ENCODE measurements around the gene SAP30BP.

Gene SAP30BP

DNA sequence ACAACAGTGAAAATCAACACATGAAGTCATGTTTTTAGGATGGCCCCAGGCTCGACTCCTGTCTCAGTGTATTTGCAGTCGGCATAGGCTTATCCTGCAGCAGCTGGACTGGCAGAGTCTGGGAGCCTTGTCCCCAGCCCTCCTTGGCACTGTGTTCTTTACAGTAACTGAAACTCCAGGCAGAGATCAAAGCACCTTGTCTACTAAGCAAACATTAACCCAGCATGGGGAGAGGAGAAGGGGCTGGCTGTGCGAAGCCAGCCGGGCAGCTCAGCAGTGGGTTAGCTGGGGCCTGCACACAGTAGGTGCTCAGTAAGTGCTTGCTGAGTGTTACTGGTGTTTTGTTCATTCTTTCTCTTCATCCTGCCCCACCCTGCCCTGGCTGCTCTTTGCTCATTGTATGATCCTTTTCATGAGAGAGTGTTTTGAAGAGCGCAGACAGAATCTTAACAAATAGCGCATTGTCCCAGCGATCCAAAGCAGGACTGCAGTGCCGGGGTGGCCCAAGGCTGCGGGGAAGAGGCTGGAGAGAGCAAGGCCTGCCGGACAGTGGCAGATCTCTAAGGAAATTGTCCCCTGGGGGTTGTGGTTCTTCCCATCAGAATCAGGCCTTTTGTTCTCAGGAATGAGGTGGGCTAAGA lies 30.6 kb downstream of the SAP30BP start:
- ATAC-seq, result no peak
- TF ChIP-seq, protein P1, sequence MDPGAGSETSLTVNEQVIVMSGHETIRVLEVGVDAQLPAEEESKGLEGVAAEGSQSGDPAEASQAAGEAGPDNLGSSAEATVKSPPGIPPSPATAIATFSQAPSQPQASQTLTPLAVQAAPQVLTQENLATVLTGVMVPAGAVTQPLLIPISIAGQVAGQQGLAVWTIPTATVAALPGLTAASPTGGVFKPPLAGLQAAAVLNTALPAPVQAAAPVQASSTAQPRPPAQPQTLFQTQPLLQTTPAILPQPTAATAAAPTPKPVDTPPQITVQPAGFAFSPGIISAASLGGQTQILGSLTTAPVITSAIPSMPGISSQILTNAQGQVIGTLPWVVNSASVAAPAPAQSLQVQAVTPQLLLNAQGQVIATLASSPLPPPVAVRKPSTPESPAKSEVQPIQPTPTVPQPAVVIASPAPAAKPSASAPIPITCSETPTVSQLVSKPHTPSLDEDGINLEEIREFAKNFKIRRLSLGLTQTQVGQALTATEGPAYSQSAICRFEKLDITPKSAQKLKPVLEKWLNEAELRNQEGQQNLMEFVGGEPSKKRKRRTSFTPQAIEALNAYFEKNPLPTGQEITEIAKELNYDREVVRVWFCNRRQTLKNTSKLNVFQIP (CRISPR knock-in tag; IDR thresholded peaks at IDR 0.05; ENCODE audit: borderline replicate concordance, low read depth), result no peak
- TF ChIP-seq ZFP3 (CRISPR knock-in tag; IDR thresholded peaks at IDR 0.05) (no peak), OSR1 (CRISPR knock-in tag; IDR thresholded peaks at IDR 0.05) (no peak), TOX (CRISPR knock-in tag; IDR thresholded peaks at IDR 0.05; ENCODE audit: borderline replicate concordance) (no peak), SNAI2 (CRISPR knock-in tag; IDR thresholded peaks at IDR 0.05) (no peak)
- TF ChIP-seq, protein P2, sequence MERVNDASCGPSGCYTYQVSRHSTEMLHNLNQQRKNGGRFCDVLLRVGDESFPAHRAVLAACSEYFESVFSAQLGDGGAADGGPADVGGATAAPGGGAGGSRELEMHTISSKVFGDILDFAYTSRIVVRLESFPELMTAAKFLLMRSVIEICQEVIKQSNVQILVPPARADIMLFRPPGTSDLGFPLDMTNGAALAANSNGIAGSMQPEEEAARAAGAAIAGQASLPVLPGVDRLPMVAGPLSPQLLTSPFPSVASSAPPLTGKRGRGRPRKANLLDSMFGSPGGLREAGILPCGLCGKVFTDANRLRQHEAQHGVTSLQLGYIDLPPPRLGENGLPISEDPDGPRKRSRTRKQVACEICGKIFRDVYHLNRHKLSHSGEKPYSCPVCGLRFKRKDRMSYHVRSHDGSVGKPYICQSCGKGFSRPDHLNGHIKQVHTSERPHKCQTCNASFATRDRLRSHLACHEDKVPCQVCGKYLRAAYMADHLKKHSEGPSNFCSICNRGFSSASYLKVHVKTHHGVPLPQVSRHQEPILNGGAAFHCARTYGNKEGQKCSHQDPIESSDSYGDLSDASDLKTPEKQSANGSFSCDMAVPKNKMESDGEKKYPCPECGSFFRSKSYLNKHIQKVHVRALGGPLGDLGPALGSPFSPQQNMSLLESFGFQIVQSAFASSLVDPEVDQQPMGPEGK (CRISPR knock-in tag; IDR thresholded peaks at IDR 0.05; ENCODE audit: borderline replicate concordance), result no peak

DNA sequence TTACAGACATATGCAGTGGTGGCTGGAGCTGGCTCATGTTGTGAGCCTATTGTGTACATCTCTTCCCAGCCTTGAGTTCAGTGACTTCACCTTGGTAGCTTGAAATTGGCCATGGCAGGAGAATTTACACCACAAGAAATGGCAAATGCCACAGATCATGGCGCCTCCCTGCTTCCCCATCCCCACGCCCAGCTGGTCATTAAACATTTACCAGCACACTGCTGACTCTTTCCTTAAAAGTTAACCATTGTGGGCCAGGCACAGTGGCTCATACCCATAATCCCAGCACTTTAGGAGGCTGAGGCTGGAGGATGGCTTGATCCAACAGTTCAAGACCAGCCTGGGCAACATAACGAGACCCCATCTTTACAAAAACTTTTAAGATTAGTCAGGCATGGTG lies 31.5 kb downstream of the SAP30BP start:
- ATAC-seq, result no peak
- no peak for TF ChIP-seq ISL1 (CRISPR knock-in tag; IDR thresholded peaks at IDR 0.05)
- TF ChIP-seq SNAI2 (CRISPR knock-in tag; IDR thresholded peaks at IDR 0.05), result no peak
- no peak for TF ChIP-seq ZNF8 (CRISPR knock-in tag; IDR thresholded peaks at IDR 0.05)
- TF ChIP-seq CSDC2 (CRISPR knock-in tag; IDR thresholded peaks at IDR 0.05), result no peak
- TF ChIP-seq, protein P3, sequence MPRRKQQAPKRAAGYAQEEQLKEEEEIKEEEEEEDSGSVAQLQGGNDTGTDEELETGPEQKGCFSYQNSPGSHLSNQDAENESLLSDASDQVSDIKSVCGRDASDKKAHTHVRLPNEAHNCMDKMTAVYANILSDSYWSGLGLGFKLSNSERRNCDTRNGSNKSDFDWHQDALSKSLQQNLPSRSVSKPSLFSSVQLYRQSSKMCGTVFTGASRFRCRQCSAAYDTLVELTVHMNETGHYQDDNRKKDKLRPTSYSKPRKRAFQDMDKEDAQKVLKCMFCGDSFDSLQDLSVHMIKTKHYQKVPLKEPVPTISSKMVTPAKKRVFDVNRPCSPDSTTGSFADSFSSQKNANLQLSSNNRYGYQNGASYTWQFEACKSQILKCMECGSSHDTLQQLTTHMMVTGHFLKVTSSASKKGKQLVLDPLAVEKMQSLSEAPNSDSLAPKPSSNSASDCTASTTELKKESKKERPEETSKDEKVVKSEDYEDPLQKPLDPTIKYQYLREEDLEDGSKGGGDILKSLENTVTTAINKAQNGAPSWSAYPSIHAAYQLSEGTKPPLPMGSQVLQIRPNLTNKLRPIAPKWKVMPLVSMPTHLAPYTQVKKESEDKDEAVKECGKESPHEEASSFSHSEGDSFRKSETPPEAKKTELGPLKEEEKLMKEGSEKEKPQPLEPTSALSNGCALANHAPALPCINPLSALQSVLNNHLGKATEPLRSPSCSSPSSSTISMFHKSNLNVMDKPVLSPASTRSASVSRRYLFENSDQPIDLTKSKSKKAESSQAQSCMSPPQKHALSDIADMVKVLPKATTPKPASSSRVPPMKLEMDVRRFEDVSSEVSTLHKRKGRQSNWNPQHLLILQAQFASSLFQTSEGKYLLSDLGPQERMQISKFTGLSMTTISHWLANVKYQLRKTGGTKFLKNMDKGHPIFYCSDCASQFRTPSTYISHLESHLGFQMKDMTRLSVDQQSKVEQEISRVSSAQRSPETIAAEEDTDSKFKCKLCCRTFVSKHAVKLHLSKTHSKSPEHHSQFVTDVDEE (CRISPR knock-in tag; IDR thresholded peaks at IDR 0.05), result no peak
- no peak for TF ChIP-seq GLIS3 (CRISPR knock-in tag; IDR thresholded peaks at IDR 0.05)
- TF ChIP-seq, protein P4, sequence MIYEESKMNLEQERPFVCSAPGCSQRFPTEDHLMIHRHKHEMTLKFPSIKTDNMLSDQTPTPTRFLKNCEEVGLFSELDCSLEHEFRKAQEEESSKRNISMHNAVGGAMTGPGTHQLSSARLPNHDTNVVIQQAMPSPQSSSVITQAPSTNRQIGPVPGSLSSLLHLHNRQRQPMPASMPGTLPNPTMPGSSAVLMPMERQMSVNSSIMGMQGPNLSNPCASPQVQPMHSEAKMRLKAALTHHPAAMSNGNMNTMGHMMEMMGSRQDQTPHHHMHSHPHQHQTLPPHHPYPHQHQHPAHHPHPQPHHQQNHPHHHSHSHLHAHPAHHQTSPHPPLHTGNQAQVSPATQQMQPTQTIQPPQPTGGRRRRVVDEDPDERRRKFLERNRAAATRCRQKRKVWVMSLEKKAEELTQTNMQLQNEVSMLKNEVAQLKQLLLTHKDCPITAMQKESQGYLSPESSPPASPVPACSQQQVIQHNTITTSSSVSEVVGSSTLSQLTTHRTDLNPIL (CRISPR knock-in tag; IDR thresholded peaks at IDR 0.05; ENCODE audit: low read depth), result no peak
- TF ChIP-seq, protein P2 (CRISPR knock-in tag; IDR thresholded peaks at IDR 0.05; ENCODE audit: borderline replicate concordance), result no peak
- no peak for TF ChIP-seq TCF4 (CRISPR knock-in tag; IDR thresholded peaks at IDR 0.05; ENCODE audit: borderline replicate concordance)
- TF ChIP-seq ARNTL (CRISPR knock-in tag; IDR thresholded peaks at IDR 0.05; ENCODE audit: borderline replicate concordance, low read depth), result no peak
- no peak for TF ChIP-seq ZFP30 (CRISPR knock-in tag; IDR thresholded peaks at IDR 0.05)
- TF ChIP-seq ZNF70 (CRISPR knock-in tag; IDR thresholded peaks at IDR 0.05), result no peak
- no peak for TF ChIP-seq RARB (CRISPR knock-in tag; IDR thresholded peaks at IDR 0.05)
- no peak for TF ChIP-seq BACH2 (CRISPR knock-in tag; IDR thresholded peaks at IDR 0.05; ENCODE audit: borderline replicate concordance)
- TF ChIP-seq PPARA (CRISPR knock-in tag; IDR thresholded peaks at IDR 0.05; ENCODE audit: borderline replicate concordance), result no peak
- TF ChIP-seq, protein P5, sequence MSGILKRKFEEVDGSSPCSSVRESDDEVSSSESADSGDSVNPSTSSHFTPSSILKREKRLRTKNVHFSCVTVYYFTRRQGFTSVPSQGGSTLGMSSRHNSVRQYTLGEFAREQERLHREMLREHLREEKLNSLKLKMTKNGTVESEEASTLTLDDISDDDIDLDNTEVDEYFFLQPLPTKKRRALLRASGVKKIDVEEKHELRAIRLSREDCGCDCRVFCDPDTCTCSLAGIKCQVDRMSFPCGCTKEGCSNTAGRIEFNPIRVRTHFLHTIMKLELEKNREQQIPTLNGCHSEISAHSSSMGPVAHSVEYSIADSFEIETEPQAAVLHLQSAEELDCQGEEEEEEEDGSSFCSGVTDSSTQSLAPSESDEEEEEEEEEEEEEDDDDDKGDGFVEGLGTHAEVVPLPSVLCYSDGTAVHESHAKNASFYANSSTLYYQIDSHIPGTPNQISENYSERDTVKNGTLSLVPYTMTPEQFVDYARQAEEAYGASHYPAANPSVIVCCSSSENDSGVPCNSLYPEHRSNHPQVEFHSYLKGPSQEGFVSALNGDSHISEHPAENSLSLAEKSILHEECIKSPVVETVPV (CRISPR knock-in tag; IDR thresholded peaks at IDR 0.05), result no peak
- no peak for TF ChIP-seq ZNF565 (CRISPR knock-in tag; conservative IDR thresholded peaks at IDR 0.05; ENCODE audit: low read depth)
- TF ChIP-seq, protein P1 (CRISPR knock-in tag; IDR thresholded peaks at IDR 0.05; ENCODE audit: borderline replicate concordance, low read depth), result no peak
